NCI-H526 (cell line): Measurements from ENCODE around the gene KRT9.

Source experiments
- DNase-seq, 2 experiments: peaks; one replicate each; lab custom pipeline; 2025; lab: John Stamatoyannopoulos, UW

KRT9 gene

DNA sequence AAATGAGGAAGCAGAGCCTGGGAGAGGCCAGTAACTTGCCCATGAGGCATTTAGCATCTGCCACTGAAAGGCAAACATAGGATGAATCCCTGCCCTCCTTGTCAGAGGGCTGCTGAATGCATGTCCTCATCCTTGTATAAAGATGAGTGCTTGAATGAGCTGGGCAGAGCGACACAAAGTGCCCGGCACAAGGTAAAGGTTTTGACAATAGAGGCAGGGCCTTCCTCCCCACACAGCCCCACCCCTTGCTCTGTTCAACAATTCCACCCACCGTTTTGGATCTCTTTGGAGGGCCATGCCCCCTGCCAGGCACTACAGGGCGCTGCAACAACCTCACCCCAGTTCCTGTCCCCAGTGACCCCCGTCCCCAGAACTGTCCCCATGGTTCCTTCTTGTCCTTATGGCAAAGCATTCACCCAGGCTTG lies 42.4 kb downstream of the KRT9 start:
- DNase-seq = no peak

DNA sequence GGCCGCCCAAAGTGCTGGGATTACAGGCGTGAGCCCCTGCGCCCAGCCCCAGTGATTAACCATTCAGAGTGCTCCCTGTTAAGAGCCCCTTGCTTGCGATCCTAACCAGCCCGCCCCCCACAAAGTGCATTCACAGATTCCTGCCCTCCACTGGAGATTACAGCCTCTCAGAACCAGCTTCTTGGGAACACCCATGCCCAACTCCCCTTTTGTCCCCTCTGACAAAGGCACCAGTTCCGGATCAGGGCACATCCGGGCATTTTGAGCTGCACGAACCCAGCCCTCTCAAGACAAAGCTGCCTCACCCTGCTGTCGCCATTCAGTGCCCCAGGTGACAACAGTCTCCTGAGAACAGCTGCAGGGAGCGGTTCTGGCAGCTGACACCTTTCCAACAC lies 42.9 kb downstream of the KRT9 start:
- DNase-seq = peak in 1 of 2 experiments; percentile 14

DNA sequence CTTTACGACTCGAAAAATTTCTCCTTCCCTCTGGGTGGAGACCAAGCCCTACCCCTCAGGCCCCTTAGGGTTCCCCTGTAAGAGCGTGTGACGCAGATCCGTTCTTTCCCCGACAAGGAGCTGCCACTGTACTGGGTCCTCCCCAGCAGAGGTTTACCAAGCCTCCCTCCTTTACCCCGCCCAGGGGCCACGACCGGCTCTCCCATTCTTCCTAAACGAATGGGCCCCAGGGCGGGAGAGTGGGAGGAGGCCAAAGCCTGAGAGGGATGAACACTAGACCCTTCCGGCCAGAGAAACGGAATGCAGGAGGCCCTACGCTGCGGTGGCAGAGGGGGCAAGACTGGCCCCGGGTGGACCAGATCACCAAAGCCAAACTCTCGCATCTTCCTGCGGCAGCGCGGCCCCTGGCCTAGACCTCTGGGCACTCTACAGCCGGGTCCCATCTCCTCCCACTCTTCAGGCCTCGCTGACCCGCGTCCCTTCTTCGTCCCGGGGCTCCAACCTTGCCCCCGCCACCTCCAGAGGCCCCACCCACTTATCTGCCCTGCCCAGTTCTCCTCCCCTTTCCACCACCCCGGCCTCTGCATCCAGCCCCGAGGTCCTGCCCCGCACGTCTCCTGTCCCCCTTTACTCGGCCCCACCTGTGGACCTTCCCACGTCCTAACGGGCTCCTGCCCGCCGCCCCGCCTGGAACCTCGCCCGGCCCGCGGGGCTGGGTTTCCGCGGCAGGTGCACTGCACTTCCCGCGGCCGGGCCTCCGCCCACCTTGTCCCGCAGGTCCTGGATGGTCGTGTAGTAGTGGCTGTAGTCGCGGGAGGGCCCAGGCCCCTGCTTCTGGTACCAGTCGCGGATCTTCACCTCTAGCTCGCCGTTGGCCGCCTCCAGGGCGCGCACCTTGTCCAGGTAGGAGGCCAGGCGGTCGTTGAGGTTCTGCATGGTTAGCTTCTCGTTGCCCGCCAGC lies 44.5 kb downstream of the KRT9 start:
- peak in 1 of 2 experiments; percentile 56 for DNase-seq

DNA sequence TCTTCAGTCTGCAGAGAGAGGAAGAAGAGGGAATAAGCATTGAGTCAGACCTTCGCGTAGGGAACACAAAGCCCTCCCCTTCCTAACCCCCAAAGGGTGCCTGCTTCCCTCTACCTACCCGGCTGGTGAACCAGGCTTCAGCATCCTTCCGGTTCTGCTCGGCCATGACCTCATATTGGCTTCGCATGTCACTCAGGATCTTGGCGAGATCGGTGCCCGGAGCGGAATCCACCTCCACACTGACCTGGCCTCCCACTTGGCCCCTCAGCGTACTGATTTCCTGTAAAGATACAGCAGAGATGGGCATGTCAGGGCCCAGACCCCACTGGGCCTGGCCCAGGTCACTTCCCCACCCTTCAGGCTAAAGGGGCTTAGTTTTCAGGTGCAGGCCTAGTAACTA lies 47.6 kb downstream of the KRT9 start:
- no peak for DNase-seq

DNA sequence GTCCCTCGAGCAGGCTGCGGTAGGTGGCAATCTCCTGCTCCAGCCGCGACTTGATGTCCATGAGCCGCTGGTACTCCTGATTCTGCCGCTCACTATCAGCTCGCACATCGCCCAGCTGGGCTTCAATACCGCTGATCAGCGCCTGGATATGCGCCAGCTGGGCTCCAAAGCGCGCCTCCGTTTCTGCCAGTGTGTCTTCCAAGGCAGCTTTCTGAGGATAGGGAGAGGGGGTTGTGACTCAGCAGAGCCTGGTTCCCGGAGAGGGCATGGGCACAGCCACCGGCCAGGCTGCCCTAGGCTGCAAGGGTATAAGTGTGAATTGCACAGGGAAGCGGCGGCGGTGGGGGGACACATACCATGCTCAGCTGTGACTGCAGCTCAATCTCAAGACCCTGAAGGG lies 48.1 kb downstream of the KRT9 start:
- DNase-seq = no peak

DNA sequence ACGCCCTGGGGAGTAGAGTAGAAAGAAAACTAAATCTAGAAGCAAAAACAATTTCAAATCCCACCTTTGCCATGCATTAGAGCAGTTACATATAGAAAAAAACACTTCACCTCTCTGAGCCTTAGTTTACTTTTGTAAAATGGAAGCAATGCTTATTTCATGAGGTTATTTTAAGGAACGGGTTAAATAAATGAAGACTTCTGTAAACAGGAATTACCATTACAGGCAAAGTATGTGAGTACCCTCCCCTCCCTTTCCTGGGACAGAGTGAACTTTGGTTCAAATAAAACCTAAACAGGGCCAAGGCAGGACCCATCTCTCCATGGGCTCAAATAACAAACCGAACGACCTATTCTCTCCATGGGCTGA lies 48.6 kb downstream of the KRT9 start:
- no peak for DNase-seq

GRCh38 chr17:41522301-41523224 lies 49.3 kb downstream of the KRT9 start:
- DNase-seq = no peak

- DNase-seq = peak in 1 of 2 experiments; percentile 60
Measured at GRCh38 chr17:41521574-41522261, 50.1 kb downstream of the KRT9 start.

GRCh38 chr17:41520821-41521521 lies 50.9 kb downstream of the KRT9 start:
- DNase-seq = peak in 1 of 2 experiments; percentile 48

GRCh38 chr17:41519501-41520224 lies 52.2 kb downstream of the KRT9 start:
- DNase-seq = peak in 1 of 2 experiments; percentile 18

DNA sequence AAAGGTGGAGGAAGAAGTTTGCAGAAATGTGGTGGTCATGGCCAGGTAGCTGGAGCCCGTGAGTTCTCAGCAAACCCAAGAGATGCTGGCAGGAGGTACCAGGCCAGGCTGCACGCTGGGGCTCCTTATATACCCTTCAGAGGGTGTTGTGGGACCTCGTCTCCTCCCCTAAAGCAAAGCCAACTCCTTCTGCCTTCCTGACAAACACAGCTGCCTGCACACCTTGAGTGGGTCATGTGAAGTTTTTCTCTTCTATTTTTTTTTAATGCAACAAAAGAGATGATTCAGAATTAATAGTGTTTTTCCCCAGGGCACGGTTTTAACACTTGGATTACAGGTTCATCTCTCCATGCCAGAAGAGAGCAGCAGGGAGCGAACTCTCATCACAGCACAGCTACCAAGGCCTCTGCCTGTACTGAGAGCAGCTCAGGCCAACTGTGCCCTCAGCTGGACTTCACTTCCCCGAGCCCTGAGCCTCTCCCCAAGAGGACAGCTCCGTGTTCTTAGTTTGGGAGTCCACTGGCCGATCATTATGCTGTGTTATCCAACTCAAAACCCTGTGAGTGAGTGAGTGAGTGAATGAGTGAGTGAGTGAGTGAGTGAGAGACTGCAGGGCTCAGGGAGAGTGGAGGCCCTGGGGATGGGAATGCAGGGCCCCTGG lies 52.9 kb downstream of the KRT9 start, which contains the start of gene KRT15:
KRT15 (minus strand) TSS at position 102 of the 661 bp plus-strand sequence; CDS start at position 39, 63 bp downstream.
- DNase-seq = no peak

DNA sequence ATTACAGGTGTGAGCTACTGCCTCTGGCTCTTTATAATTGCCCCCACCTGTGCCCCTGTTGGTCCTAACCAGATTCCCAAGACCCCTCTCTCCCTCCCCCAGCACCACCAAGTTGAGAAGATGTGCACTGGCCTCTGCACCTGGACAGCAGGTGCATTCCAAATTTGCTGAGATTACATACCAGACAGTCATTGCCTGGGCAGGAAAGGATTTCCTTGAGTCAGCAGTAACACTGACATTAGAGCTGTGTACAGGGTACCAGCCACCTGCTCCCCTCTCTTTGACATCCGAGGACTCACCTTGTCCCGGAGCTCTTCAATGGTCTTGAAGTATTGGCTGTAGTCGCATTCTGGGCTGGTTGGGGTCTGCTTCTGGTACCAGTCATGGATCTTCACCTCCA lies 53.8 kb downstream of the KRT9 start:
- DNase-seq = no peak

DNA sequence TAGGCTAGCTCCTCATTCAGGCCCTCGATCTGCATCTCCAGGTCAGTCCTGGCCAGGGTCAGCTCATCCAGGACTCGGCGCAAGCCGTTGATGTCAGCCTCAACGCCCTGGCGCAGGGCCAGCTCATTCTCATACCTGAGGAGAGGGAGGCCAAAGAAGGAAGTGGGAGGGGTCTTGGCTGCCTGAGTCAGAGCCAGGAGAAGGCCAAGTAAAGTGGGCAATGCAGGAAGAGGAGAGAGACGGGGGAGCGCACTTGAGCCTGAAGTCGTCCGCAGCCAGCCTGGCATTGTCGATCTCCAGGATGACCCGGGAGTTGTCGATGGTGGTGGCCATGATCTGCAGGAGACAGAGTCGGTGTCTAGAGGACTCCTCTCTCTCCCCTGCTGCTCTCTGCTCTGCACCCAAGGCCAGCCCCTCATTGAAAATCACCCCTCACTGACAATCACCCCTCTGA lies 55.0 kb downstream of the KRT9 start:
- no peak for DNase-seq

DNA sequence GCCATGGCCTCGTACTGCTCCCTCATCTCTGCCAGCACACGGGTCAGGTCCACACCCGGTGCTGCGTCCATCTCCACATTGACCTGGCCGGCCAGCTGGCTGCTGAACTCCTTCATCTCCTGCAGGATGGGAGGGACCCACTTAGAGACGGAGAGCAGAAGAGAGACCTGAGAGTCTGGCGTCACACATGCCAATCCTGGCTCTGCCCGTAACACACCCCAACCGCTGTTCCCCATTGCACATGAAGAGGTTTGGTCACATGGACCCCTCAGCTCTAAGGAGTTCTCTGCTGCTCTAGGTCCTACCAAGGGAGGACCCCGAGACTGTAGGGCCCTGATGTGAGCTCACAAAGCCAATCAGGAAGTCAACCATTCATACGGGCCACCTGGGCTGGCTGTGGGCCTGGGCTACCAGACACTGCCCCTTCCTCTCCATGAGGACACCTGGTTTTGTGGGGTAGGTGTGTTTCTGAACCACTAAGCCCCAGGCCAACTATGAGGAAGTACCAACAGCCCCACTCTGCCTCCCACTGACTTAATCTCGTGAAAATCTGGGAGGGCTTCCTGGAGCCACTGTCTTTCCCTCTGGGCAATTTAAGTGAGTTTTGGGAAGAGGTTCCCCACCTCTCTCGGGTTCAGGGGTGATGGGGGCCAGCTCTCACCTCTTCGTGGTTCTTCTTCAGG lies 55.6 kb downstream of the KRT9 start:
- DNase-seq = no peak
